Measurements from ENCODE around the gene TFAP2A.

Gene TFAP2A

DNA sequence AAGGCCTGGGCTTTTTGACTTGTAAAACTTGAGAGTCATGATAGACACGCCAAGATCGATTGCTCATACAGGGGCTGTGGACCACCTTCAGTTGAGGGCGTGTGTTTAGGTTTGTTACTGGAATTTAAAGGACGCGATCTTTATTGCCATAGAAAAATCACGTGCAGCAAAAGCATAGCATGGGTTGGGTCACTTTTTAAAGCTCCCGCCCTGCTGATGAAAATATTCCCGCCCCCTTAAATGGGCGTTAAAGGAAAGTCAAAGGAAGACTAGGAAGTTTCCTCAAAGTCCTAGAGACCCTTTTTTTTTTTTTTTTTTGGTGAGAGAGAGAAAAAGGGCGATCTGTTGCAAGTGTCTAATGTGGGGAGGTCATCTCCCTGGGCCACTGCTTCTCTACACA is 23.1 kb downstream of the TFAP2A start:
- no peak overlapping the region for H3K4me3 ChIP-seq (ENCODE audit: low read depth, low read length)
- no peak for DNase-seq (ENCODE audit: low read depth)
- TF ChIP-seq, protein P1, sequence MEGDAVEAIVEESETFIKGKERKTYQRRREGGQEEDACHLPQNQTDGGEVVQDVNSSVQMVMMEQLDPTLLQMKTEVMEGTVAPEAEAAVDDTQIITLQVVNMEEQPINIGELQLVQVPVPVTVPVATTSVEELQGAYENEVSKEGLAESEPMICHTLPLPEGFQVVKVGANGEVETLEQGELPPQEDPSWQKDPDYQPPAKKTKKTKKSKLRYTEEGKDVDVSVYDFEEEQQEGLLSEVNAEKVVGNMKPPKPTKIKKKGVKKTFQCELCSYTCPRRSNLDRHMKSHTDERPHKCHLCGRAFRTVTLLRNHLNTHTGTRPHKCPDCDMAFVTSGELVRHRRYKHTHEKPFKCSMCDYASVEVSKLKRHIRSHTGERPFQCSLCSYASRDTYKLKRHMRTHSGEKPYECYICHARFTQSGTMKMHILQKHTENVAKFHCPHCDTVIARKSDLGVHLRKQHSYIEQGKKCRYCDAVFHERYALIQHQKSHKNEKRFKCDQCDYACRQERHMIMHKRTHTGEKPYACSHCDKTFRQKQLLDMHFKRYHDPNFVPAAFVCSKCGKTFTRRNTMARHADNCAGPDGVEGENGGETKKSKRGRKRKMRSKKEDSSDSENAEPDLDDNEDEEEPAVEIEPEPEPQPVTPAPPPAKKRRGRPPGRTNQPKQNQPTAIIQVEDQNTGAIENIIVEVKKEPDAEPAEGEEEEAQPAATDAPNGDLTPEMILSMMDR (IDR thresholded peaks at IDR 0.05; ENCODE audit: low read depth, low read length, missing control alignments), result no peak

DNA sequence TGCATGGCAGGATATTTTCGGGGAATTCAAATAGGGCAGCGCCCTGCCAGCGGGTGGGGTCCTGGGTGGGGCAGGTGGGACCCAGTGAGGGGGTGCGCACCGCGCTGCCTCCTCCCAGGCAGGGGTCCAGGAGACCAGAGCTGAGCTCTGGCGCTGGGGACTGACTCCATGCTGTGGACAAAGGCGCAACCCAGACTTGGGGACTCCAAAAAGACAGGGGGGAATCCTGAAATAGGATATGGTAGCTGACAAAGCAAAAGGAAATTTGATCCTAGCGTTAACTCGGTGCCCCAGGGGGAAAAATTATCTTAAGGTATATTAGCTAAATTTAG is 23.6 kb downstream of the TFAP2A start:
- TF ChIP-seq, protein P1 (IDR thresholded peaks at IDR 0.05; ENCODE audit: low read depth, low read length, missing control alignments), result no peak
- no peak overlapping the region for H3K4me3 ChIP-seq (ENCODE audit: low read depth, low read length)
- no peak for DNase-seq (ENCODE audit: low read depth)

DNA sequence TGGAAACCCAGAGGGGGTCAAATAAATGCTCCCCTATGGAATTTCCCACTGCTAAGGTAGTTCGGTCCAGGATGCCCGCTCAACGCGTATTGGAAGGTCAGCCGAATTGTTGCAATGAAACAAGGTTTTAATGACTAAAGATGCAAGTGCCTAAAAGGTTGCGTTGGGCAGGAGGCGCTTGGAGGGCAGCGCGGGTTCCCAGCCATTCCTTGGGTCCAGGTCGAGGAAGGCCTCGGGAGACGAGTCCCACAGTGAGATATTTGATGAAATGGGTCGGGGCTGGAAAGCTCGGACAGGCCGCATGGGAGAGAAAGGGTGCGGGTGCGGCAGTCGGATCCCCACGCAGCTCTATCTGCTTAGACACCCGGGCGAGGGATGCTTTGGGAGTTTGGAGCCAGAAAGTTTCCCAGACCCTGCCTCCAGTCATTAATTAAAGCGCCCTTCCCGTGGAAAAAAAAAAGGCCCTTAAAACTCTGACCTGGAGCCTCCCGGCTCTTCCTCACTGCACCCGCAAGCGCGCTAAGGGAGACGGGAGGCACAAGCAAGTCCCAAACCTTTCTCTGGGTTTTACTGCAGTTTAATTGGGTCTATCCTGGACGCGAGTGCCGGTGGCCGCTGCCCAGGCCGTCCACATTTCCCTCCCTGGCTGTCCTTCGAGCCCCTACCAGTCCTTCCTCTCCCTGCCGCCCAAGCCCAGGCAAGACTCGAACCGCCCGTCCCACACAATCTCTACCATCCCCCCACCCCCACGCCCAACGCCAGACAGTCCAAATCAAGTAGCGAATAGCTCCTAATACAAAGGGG is 24.2 kb downstream of the TFAP2A start:
- H3K4me3 ChIP-seq (ENCODE audit: low read depth, low read length), result no peak overlapping the region

DNA sequence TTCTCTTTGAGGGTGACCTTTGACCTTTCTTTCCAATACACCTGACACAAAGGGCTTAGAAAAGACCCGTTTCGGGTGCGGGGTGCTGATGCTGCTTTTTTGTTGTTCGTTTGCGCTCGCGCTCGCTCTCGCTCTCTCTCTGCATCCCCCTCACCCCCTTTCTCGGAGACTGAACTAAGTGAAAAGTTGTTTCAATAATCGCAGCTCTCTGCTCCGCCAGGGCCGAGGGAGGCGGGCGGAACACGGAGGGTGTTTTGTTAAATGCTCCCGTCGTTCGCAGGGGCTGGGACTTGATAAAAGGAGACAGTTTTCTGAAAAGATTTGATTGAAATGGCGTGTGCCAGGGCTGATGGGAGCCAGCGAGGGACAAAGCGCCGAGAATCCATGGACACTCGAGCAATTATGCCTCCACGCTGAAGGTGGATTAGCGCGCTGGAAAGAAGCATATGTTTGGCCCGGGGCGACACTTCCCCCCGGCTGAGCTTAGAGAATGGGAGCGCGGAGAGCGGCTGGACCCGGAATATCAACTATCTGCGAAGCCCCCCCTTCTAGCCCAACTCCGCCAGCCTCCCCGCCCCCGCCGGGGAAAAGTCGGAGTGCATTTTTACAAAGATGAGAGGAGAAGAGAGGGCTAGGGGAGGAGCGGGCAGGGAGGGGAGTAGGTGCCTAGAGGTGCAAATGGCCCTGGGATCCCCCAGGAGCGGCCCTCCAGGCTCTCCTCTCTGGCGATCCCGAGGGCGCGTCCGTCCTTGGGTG is 25.0 kb downstream of the TFAP2A start:
- no peak overlapping the region for H3K4me3 ChIP-seq (ENCODE audit: low read depth, low read length)
- DNase-seq (ENCODE audit: low read depth), result no peak
- TF ChIP-seq, protein P1 (IDR thresholded peaks at IDR 0.05; ENCODE audit: low read depth, low read length, missing control alignments), result no peak

More for the DNA sequence above, 24.2 kb downstream of the TFAP2A start:
- no peak for DNase-seq (ENCODE audit: low read depth)
- TF ChIP-seq, protein P1 (IDR thresholded peaks at IDR 0.05; ENCODE audit: low read depth, low read length, missing control alignments), result no peak

DNA sequence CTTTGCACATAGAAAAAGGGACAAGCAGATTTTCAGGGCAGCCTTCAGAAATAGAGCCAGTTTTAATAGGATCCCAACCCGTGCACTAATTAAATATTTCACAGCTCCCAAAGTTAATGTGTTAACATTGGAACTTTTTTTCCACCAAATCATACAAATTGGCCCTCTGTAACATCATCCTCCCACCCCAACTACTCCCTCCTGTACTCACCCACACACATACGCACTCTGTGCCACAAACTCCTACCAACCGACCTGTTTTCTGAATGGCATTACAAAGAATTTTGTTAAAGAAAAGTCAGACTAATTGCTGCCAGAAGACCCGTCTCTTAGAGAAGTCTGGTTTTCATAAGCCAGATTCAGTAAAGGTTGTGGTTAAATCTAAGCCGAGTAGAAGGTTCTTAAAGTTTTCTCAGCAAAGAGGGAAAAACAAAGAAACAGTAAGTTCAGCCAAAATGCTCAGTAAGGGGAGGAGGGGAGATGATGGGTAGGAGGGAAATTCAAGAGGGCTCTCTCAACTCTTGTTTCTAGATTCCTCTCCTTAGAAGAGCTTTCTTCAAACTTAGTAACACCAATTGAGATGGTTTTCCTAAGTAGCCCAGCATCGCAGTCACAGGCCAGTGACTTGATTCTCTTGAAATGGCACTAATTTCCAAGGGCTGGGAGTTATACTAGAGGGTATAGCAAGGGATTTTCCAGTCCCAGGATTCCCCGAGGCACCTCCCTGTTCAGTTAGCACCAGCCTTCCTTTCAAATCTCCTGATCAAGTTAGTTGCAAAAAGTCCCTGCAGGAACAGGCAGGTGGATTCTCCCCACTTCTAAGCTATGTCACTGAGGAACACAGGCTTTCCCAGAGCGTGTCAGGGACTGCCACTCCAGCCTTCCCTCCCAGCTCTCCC is 27.9 kb downstream of the TFAP2A start:
- no peak overlapping the region for H3K4me3 ChIP-seq (ENCODE audit: low read depth, low read length)
- no peak for DNase-seq (ENCODE audit: low read depth)
- TF ChIP-seq, protein P1 (IDR thresholded peaks at IDR 0.05; ENCODE audit: low read depth, low read length, missing control alignments), result no peak

- TF ChIP-seq, protein P1 (IDR thresholded peaks at IDR 0.05; ENCODE audit: low read depth, low read length, missing control alignments), result no peak
- H3K4me3 ChIP-seq (ENCODE audit: low read depth, low read length), result no peak overlapping the region
- no peak for DNase-seq (ENCODE audit: low read depth)
Measured at GRCh38 chr6:10386220-10386619, 28.7 kb downstream of the TFAP2A start.

All from GM12864 (cell line).